HepG2 (cell line): ENCODE data around the gene HBEGF. TPM values are rescaled to one million over a fixed set of nuclear protein-coding genes. Genes with fewer than 3 reads are reported as not detected.

Experiments used
- BORCS8-MEF2B ChIP-seq: sonication (generic); formaldehyde crosslinking; IDR thresholded peaks from 2 replicates; pipeline ENCODE4 v1.8.0; 2022; ENCODE audit warnings: mild to moderate bottlenecking, missing genetic modification reagents
- HNRNPUL1 ChIP-seq: fragments of 200-400 bp; formaldehyde crosslinking; IDR thresholded peaks from 2 replicates; pipeline ENCODE4 v1.6.1; 2017; ENCODE audit warnings: low read depth, mild to moderate bottlenecking, low read length, moderate library complexity
- MBD4 ChIP-seq: IDR thresholded peaks from 2 replicates; pipeline ENCODE4 v1.6.1; 2012; ENCODE audit warnings: low read length, inconsistent platforms, borderline replicate concordance
- PRPF4 ChIP-seq: fragments of 200-400 bp; formaldehyde crosslinking; IDR thresholded peaks from 2 replicates; pipeline ENCODE4 v1.6.1; 2016; ENCODE audit warnings: low read length, low read depth; ENCODE audit not compliant: poor library complexity, severe bottlenecking
- SOX5 ChIP-seq: IDR thresholded peaks from 2 replicates; pipeline ENCODE4 v1.6.1; 2016; ENCODE audit warnings: borderline replicate concordance
- TARDBP ChIP-seq: sonication (generic); formaldehyde crosslinking; IDR thresholded peaks from 2 replicates; pipeline ENCODE4 v1.8.0; 2022; ENCODE audit warnings: mild to moderate bottlenecking, missing genetic modification reagents
- ZNF160 ChIP-seq: sonication (generic); formaldehyde crosslinking; IDR thresholded peaks from 2 replicates; pipeline ENCODE4 v1.8.0; 2022; ENCODE audit warnings: mild to moderate bottlenecking, inconsistent platforms, missing genetic modification reagents
- ZNF264 ChIP-seq: sonication (generic); formaldehyde crosslinking; IDR thresholded peaks from 2 replicates; pipeline ENCODE4 v1.4.0; 2020; ENCODE audit warnings: missing genetic modification reagents
- ZNF441 ChIP-seq: sonication (generic); formaldehyde crosslinking; IDR thresholded peaks from 2 replicates; pipeline ENCODE4 v1.7.0; 2021; ENCODE audit warnings: missing genetic modification reagents, borderline replicate concordance
- polyA plus RNA-seq, 8 experiments: library from polyadenylated mRNA; depleted of rRNA in 3 of 8; stranded (reverse) in 7 of 8; unstranded in 1 of 8; fragments of >200 nt; fragmentation: Illumina TruSeq in 4 of 8; extraction: Trizol in 4 of 8; gene quantifications; 2 replicates each; pipeline versions ENCODE4 v1.2.1 to v1.2.3, GENCODE V29; 2011 to 2016; ENCODE audit warnings: low read depth in 4 of 8, missing spikeins in 1 of 8, mixed read lengths in 1 of 8; ENCODE audit not compliant: insufficient read depth in 1 of 8
- total RNA-seq, 5 experiments: library from RNA; depleted of rRNA; stranded (reverse); fragments of >200 nt; fragmentation: Illumina TruSeq; extraction: Trizol; gene quantifications; 2 replicates each; pipeline ENCODE4 v1.2.3, GENCODE V29; 2016; ENCODE audit warnings: low read depth in 1 of 5
- TF ChIP-seq, protein P1 (sequence below): IDR thresholded peaks from 2 replicates; pipeline ENCODE4 v1.6.1; 2012; ENCODE audit warnings: low read depth, low read length, improper control_type of control experiment
- TF ChIP-seq, protein P2 (sequence below): sonication (generic); formaldehyde crosslinking; IDR thresholded peaks from 2 replicates; pipeline ENCODE4 v1.8.0; 2022; ENCODE audit warnings: missing genetic modification reagents, low read depth, mild to moderate bottlenecking, borderline replicate concordance
- TF ChIP-seq, protein P3 (sequence below): sonication (generic); formaldehyde crosslinking; IDR thresholded peaks from 2 replicates; pipeline ENCODE4 v1.4.0; 2020; ENCODE audit warnings: mild to moderate bottlenecking, missing genetic modification reagents
- TF ChIP-seq, protein P4 (sequence below), 2 experiments: sonication (generic) in 1 of 2; formaldehyde crosslinking in 1 of 2; IDR thresholded peaks; 2 replicates each; pipeline versions ENCODE4 v1.4.0 to v1.6.1; 2018 to 2020; ENCODE audit warnings: missing genetic modification reagents in 2 of 2, borderline replicate concordance in 1 of 2, low read depth in 1 of 2, mild to moderate bottlenecking in 1 of 2, missing biosample characterization in 1 of 2
- TF ChIP-seq, protein P5 (sequence below): sonication (generic); formaldehyde crosslinking; IDR thresholded peaks from 2 replicates; pipeline ENCODE4; 2020; ENCODE audit warnings: missing genetic modification reagents, mild to moderate bottlenecking, borderline replicate concordance
- TF ChIP-seq, protein P6 (sequence below): sonication (generic); formaldehyde crosslinking; IDR thresholded peaks from 2 replicates; pipeline ENCODE4 v1.4.0; 2020; ENCODE audit warnings: mild to moderate bottlenecking, missing genetic modification reagents, borderline replicate concordance

The HBEGF gene
- total and polyA plus RNA-seq, 2 of the 13 experiments (the other 11 are each of a cell fraction or from before 2014, with no cell fraction given), result 1.7 to 5.0 TPM

DNA sequence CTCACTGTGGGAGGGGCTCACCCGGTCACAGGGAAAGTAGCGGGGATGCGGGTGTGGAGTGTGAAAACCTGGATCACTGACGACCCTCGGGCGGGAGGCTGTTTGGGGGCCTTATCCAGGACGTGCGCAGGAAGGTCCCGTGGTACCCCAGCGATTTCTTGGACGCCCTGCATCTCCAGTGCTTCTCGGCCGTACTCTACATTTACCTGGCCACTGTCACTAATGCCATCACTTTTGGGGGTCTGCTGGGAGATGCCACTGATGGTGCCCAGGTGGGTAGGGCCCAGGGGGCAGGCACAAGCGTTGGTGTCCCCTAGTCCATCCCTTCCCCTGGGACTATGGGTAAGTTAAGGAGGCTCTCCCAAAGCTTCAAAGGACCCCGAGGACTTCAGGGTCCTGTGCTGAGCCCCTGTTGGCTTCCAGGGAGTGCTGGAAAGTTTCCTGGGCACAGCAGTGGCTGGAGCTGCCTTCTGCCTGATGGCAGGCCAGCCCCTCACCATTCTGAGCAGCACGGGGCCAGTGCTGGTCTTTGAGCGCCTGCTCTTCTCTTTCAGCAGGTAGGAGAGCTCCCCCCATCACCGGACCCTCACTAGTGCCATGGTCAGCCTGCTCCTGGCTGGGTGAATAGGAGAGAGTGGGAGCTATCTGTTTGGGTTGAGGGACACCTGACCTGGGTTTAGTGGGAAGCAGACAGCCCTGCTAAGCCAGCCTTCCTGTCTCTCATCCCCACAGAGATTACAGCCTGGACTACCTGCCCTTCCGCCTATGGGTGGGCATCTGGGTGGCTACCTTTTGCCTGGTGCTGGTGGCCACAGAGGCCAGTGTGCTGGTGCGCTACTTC, 17.4 kb upstream of the HBEGF start (continued):
- TF ChIP-seq, protein P1, sequence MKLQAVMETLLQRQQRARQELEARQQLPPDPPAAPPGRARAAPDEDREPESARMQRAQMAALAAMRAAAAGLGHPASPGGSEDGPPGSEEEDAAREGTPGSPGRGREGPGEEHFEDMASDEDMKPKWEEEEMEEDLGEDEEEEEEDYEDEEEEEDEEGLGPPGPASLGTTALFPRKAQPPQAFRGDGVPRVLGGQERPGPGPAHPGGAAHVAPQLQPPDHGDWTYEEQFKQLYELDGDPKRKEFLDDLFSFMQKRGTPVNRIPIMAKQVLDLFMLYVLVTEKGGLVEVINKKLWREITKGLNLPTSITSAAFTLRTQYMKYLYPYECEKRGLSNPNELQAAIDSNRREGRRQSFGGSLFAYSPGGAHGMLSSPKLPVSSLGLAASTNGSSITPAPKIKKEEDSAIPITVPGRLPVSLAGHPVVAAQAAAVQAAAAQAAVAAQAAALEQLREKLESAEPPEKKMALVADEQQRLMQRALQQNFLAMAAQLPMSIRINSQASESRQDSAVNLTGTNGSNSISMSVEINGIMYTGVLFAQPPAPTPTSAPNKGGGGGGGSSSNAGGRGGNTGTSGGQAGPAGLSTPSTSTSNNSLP, result no peak; the same call in 1 of the 2 replicates
- TF ChIP-seq HNRNPUL1 (no peak), SOX5 (no peak), ZNF441 (no peak), ZNF160 (no peak), TARDBP (no peak), PRPF4 (no peak), BORCS8-MEF2B (CRISPR knock-in tag) (no peak), ZNF264 (no peak), MBD4 (no peak)
- TF ChIP-seq, protein P2, sequence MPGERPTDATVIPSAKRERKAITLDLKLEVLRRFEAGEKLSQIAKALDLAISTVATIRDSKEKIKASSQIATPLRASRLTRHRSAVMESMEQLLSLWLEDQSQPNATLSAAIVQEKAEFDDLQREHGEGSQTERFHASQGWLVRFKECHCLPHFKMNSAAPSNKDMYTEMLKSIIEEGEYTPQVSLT (CRISPR knock-in tag), result no peak
- TF ChIP-seq, protein P3, sequence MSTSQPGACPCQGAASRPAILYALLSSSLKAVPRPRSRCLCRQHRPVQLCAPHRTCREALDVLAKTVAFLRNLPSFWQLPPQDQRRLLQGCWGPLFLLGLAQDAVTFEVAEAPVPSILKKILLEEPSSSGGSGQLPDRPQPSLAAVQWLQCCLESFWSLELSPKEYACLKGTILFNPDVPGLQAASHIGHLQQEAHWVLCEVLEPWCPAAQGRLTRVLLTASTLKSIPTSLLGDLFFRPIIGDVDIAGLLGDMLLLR (CRISPR knock-in tag), result no peak
- TF ChIP-seq, protein P4, sequence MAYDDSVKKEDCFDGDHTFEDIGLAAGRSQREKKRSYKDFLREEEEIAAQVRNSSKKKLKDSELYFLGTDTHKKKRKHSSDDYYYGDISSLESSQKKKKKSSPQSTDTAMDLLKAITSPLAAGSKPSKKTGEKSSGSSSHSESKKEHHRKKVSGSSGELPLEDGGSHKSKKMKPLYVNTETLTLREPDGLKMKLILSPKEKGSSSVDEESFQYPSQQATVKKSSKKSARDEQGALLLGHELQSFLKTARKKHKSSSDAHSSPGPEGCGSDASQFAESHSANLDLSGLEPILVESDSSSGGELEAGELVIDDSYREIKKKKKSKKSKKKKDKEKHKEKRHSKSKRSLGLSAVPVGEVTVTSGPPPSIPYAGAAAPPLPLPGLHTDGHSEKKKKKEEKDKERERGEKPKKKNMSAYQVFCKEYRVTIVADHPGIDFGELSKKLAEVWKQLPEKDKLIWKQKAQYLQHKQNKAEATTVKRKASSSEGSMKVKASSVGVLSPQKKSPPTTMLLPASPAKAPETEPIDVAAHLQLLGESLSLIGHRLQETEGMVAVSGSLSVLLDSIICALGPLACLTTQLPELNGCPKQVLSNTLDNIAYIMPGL (CRISPR knock-in tag; IDR thresholded peaks at IDR 0.05; ENCODE audit: borderline replicate concordance in 1 of 2, low read depth in 1 of 2), result peak in 1 of 2 experiments; percentile 67; a peak in 1 of 4 replicates
- TF ChIP-seq, protein P5, sequence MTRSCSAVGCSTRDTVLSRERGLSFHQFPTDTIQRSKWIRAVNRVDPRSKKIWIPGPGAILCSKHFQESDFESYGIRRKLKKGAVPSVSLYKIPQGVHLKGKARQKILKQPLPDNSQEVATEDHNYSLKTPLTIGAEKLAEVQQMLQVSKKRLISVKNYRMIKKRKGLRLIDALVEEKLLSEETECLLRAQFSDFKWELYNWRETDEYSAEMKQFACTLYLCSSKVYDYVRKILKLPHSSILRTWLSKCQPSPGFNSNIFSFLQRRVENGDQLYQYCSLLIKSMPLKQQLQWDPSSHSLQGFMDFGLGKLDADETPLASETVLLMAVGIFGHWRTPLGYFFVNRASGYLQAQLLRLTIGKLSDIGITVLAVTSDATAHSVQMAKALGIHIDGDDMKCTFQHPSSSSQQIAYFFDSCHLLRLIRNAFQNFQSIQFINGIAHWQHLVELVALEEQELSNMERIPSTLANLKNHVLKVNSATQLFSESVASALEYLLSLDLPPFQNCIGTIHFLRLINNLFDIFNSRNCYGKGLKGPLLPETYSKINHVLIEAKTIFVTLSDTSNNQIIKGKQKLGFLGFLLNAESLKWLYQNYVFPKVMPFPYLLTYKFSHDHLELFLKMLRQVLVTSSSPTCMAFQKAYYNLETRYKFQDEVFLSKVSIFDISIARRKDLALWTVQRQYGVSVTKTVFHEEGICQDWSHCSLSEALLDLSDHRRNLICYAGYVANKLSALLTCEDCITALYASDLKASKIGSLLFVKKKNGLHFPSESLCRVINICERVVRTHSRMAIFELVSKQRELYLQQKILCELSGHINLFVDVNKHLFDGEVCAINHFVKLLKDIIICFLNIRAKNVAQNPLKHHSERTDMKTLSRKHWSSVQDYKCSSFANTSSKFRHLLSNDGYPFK (CRISPR knock-in tag), result 0 out of 2 replicates have a peak, but pooled peaks have one; percentile 42
- TF ChIP-seq, protein P6, sequence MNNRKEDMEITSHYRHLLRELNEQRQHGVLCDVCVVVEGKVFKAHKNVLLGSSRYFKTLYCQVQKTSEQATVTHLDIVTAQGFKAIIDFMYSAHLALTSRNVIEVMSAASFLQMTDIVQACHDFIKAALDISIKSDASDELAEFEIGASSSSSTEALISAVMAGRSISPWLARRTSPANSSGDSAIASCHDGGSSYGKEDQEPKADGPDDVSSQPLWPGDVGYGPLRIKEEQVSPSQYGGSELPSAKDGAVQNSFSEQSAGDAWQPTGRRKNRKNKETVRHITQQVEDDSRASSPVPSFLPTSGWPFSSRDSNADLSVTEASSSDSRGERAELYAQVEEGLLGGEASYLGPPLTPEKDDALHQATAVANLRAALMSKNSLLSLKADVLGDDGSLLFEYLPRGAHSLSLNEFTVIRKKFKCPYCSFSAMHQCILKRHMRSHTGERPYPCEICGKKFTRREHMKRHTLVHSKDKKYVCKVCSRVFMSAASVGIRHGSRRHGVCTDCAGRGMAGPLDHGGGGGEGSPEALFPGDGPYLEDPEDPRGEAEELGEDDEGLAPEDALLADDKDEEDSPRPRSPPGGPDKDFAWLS (CRISPR knock-in tag), result no peak
